Mammary epithelial cell (primary cell): ENCODE results near the gene TSPAN18.

Source experiments
- EZH2 ChIP-seq: IDR thresholded peaks from 2 replicates; pipeline ENCODE4 v1.6.1; 2012; ENCODE audit warnings: low read length, inconsistent platforms, borderline replicate concordance
- TF ChIP-seq, protein P1 (sequence below), 2 donors: IDR thresholded peaks in 1 of 2; conservative IDR thresholded peaks in 1 of 2; 2 replicates each; pipeline ENCODE4 v1.5.1; 2011 to 2012; ENCODE audit warnings: inconsistent platforms in 2 of 2, low read length in 2 of 2, mild to moderate bottlenecking in 2 of 2, control low read depth in 1 of 2, low read depth in 1 of 2; ENCODE audit not compliant: insufficient read depth in 1 of 2; ENCODE audit errors: extremely low read depth in 1 of 2

DNA sequence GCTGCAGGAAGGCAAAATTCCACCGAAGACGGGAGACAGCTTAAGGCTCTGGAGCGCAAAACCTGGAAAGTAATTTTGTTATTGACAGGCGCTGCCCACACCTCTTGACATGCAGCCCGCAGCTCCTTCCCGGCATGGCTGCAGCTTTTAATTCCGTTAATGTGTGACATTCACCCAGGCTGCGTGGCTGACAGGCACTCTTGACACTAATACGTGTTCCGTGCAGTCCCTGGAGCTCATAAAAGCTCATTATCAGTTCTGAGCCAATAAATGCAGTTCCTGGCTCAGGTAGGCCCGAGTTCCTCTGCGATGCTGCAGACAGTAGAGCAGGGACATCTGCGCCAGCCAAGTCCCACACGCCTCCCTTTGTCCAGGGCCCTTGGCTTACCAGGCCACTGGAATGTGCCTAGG lies 34.8 kb downstream of the TSPAN18 start:
- TF ChIP-seq EZH2 = no peak
- TF ChIP-seq, protein P1, sequence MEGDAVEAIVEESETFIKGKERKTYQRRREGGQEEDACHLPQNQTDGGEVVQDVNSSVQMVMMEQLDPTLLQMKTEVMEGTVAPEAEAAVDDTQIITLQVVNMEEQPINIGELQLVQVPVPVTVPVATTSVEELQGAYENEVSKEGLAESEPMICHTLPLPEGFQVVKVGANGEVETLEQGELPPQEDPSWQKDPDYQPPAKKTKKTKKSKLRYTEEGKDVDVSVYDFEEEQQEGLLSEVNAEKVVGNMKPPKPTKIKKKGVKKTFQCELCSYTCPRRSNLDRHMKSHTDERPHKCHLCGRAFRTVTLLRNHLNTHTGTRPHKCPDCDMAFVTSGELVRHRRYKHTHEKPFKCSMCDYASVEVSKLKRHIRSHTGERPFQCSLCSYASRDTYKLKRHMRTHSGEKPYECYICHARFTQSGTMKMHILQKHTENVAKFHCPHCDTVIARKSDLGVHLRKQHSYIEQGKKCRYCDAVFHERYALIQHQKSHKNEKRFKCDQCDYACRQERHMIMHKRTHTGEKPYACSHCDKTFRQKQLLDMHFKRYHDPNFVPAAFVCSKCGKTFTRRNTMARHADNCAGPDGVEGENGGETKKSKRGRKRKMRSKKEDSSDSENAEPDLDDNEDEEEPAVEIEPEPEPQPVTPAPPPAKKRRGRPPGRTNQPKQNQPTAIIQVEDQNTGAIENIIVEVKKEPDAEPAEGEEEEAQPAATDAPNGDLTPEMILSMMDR (conservative IDR thresholded peaks at IDR 0.05 in 1 of 2, IDR thresholded peaks at IDR 0.05 in 1 of 2; ENCODE audit: extremely low read depth in 1 of 2, insufficient read depth in 1 of 2, low read depth in 1 of 2, low read length in 2 of 2) = no peak
